ENCODE measurements around the gene NAA38. TPM values are rescaled to one million over a fixed set of nuclear protein-coding genes. Genes with fewer than 3 reads are reported as not detected.

NAA38 gene
- total RNA-seq, 1 experiment from 2014 or later = 46.3 TPM

DNA sequence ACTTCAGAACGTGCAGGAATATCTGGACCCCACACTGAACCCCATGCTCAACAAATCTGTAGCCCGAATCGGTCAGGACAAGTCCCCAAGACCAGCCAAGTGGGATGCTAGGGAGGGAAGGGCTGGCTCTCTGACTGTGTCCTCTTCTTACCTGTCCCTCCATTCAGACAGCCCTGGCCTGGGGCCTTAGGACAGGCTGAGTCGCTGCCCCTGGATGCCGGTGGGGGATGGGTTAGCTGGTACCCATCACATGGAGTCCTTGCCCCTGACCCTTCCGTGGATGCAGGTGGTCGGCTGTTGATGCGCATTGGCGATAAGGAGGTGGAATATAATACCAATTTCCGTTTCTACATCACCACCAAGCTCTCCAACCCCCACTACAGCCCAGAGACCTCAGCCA is 39.3 kb downstream of the NAA38 start:
- DNase-seq (ENCODE audit: low spot score) = no peak
- TF ChIP-seq NFE2L1 (CRISPR knock-in tag; IDR thresholded peaks at IDR 0.05) (no peak), ZNF423 (CRISPR knock-in tag; IDR thresholded peaks at IDR 0.05) (no peak), CBFB (CRISPR knock-in tag; IDR thresholded peaks at IDR 0.05; ENCODE audit: low read depth) (no peak), ZNF138 (CRISPR knock-in tag; conservative IDR thresholded peaks at IDR 0.05) (no peak), CREM (CRISPR knock-in tag; IDR thresholded peaks at IDR 0.05) (no peak), OVOL2 (CRISPR knock-in tag; IDR thresholded peaks at IDR 0.05; ENCODE audit: borderline replicate concordance) (no peak), MXD4 (CRISPR knock-in tag; IDR thresholded peaks at IDR 0.05; ENCODE audit: borderline replicate concordance) (no peak), ZNF317 (CRISPR knock-in tag; IDR thresholded peaks at IDR 0.05; ENCODE audit: borderline replicate concordance, low read depth) (no peak)
- TF ChIP-seq, protein P1, sequence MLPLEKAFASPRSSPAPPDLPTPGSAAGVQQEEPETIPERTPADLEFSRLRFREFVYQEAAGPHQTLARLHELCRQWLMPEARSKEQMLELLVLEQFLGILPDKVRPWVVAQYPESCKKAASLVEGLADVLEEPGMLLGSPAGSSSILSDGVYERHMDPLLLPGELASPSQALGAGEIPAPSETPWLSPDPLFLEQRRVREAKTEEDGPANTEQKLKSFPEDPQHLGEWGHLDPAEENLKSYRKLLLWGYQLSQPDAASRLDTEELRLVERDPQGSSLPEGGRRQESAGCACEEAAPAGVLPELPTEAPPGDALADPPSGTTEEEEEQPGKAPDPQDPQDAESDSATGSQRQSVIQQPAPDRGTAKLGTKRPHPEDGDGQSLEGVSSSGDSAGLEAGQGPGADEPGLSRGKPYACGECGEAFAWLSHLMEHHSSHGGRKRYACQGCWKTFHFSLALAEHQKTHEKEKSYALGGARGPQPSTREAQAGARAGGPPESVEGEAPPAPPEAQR (CRISPR knock-in tag; IDR thresholded peaks at IDR 0.05) = no peak
- TF ChIP-seq, protein P2, sequence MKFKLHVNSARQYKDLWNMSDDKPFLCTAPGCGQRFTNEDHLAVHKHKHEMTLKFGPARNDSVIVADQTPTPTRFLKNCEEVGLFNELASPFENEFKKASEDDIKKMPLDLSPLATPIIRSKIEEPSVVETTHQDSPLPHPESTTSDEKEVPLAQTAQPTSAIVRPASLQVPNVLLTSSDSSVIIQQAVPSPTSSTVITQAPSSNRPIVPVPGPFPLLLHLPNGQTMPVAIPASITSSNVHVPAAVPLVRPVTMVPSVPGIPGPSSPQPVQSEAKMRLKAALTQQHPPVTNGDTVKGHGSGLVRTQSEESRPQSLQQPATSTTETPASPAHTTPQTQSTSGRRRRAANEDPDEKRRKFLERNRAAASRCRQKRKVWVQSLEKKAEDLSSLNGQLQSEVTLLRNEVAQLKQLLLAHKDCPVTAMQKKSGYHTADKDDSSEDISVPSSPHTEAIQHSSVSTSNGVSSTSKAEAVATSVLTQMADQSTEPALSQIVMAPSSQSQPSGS (CRISPR knock-in tag; IDR thresholded peaks at IDR 0.05; ENCODE audit: borderline replicate concordance, low read depth) = no peak
- TF ChIP-seq, protein P3, sequence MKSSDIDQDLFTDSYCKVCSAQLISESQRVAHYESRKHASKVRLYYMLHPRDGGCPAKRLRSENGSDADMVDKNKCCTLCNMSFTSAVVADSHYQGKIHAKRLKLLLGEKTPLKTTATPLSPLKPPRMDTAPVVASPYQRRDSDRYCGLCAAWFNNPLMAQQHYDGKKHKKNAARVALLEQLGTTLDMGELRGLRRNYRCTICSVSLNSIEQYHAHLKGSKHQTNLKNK (CRISPR knock-in tag; IDR thresholded peaks at IDR 0.05) = no peak
- TF ChIP-seq, protein P4, sequence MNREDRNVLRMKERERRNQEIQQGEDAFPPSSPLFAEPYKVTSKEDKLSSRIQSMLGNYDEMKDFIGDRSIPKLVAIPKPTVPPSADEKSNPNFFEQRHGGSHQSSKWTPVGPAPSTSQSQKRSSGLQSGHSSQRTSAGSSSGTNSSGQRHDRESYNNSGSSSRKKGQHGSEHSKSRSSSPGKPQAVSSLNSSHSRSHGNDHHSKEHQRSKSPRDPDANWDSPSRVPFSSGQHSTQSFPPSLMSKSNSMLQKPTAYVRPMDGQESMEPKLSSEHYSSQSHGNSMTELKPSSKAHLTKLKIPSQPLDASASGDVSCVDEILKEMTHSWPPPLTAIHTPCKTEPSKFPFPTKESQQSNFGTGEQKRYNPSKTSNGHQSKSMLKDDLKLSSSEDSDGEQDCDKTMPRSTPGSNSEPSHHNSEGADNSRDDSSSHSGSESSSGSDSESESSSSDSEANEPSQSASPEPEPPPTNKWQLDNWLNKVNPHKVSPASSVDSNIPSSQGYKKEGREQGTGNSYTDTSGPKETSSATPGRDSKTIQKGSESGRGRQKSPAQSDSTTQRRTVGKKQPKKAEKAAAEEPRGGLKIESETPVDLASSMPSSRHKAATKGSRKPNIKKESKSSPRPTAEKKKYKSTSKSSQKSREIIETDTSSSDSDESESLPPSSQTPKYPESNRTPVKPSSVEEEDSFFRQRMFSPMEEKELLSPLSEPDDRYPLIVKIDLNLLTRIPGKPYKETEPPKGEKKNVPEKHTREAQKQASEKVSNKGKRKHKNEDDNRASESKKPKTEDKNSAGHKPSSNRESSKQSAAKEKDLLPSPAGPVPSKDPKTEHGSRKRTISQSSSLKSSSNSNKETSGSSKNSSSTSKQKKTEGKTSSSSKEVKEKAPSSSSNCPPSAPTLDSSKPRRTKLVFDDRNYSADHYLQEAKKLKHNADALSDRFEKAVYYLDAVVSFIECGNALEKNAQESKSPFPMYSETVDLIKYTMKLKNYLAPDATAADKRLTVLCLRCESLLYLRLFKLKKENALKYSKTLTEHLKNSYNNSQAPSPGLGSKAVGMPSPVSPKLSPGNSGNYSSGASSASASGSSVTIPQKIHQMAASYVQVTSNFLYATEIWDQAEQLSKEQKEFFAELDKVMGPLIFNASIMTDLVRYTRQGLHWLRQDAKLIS (CRISPR knock-in tag; IDR thresholded peaks at IDR 0.05; ENCODE audit: borderline replicate concordance) = no peak
- POLR2A ChIA-PET = interaction anchor here (0.9 kb wide), 1 partner anchor 9 kb away, joined by 3 read pairs; no protein-coding TSS in a partner anchor
- Mint-ChIP-seq H3K9me3 (no peaks in the 10 kb centered on the region), H3K27ac (no peak overlapping the region), H3K4me1 (no peaks in the 10 kb centered on the region), H3K4me3 (no peak overlapping the region), H3K27me3 (ENCODE audit: low read depth) (peaks cover 6% of the 10 kb centered on the region), H3K36me3 (no peaks in the 10 kb centered on the region)
- ATAC-seq = no peak
- CTCF ChIA-PET = interaction anchor here (0.8 to 1.3 kb wide), 4 partner anchors 17 to 256 kb away, joined by 3 read pairs; no protein-coding TSS in a partner anchor

DNA sequence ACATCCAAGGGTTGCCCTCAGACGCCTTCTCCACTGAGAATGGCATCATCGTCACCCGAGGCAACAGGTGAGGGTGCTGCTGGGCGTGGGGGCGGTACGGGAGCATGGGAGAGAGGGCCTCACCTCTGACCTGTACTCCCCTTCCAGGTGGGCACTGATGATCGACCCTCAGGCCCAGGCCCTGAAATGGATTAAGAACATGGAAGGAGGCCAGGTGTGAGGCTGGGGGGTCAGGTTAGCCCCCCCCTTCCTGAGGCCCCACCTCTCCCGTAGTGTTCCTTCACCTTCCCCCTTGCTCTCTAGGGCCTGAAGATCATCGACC is 39.8 kb downstream of the NAA38 start:
- Mint-ChIP-seq H3K4me3 (no peak overlapping the region), H3K27me3 (ENCODE audit: low read depth) (peaks cover 3% of the 10 kb centered on the region), H3K27ac (no peak overlapping the region), H3K36me3 (no peaks in the 10 kb centered on the region), H3K9me3 (no peaks in the 10 kb centered on the region), H3K4me1 (no peaks in the 10 kb centered on the region)
- ChIA-PET CTCF (interaction anchor here (0.9 to 2.2 kb wide), 4 partner anchors 74 to 256 kb away, joined by 3 to 10 read pairs (median 4); no protein-coding TSS in a partner anchor), POLR2A (no interaction called here)
- DNase-seq (ENCODE audit: low spot score) = no peak
- no peak for ATAC-seq
- no peak for TF ChIP-seq ELF4 (CRISPR knock-in tag; IDR thresholded peaks at IDR 0.05; ENCODE audit: low read depth)
- TF ChIP-seq, protein P5, sequence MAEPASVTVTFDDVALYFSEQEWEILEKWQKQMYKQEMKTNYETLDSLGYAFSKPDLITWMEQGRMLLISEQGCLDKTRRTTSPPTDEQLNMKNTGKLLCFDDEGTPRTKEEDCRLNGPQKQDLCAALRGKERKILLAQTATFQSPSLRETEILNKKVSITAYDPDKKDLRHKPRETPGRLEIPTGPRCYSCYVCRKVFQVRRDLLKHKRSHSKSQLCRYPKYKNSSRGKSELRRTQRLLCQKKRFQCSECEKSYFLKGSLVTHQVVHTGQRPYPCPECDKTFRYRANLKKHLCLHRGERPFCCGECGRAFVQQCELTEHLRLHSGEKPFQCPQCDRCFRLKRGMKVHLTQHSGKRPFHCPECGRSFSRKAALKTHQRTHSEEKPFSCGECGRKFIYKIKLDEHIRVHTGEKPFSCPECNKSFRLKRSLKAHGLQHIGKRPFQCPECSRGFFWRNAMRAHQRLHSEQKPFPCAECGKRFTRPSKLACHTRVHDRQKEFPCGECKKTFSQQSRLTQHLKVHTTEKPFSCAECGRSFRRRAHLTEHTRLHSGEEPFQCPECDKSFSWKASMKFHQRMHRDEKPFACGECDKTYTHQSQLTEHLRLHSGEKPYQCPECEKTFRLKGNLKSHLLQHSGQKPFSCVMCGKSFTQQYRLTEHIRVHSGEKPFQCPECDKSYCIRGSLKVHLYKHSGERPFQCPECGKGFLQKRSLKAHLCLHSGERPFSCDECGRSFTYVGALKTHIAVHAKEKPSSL (CRISPR knock-in tag; conservative IDR thresholded peaks at IDR 0.05) = no peak
- TF ChIP-seq NFE2L1 (CRISPR knock-in tag; IDR thresholded peaks at IDR 0.05) = no peak
- no peak for TF ChIP-seq FOXP1 (CRISPR knock-in tag; IDR thresholded peaks at IDR 0.05; ENCODE audit: borderline replicate concordance)
- no peak for TF ChIP-seq SMAD3 (CRISPR knock-in tag; IDR thresholded peaks at IDR 0.05; ENCODE audit: borderline replicate concordance)

Measured in WTC11 (cell line).